ENCODE data around the gene USP7.

DNA sequence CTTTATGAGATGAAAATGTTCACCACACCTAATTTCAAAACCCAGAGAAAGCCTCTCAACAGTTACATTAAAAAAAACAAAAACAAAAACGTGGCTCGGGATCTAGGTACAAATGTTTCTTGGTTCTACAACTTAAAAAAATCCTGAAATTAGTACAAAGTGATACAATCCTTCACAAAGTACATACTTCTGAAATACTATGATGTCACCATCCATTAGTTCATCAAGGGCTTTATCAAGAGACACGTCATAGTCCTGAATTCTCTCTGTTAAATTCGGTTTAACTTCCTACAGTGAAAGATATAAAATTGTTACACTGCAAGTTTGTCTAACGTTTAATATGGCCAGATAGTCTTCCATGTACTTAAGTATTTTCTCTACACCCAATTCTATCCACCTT lies 63.4 kb downstream of the USP7 start:
- TF ChIP-seq, protein P1, sequence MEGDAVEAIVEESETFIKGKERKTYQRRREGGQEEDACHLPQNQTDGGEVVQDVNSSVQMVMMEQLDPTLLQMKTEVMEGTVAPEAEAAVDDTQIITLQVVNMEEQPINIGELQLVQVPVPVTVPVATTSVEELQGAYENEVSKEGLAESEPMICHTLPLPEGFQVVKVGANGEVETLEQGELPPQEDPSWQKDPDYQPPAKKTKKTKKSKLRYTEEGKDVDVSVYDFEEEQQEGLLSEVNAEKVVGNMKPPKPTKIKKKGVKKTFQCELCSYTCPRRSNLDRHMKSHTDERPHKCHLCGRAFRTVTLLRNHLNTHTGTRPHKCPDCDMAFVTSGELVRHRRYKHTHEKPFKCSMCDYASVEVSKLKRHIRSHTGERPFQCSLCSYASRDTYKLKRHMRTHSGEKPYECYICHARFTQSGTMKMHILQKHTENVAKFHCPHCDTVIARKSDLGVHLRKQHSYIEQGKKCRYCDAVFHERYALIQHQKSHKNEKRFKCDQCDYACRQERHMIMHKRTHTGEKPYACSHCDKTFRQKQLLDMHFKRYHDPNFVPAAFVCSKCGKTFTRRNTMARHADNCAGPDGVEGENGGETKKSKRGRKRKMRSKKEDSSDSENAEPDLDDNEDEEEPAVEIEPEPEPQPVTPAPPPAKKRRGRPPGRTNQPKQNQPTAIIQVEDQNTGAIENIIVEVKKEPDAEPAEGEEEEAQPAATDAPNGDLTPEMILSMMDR (conservative IDR thresholded peaks at IDR 0.05; ENCODE audit: low read length), result no peak
- TF ChIP-seq EZH2phosphoT487 (IDR thresholded peaks at IDR 0.05; ENCODE audit: borderline replicate concordance, low read depth, low read length), result no peak

Measured in OCI-LY7 (cell line).